Upper lobe of right lung (tissue), 1 donor: ENCODE measurements around the gene SMAD3. TPM values are rescaled to one million over a fixed set of nuclear protein-coding genes. Genes with fewer than 3 reads are reported as not detected.

ENCODE experiments used
- ATAC-seq: fragments of 200-7000 bp; cut with Tn5 transposase; one replicate; pipeline ENCODE4 v1.9.1; 2020; ENCODE audit warnings: mild to moderate bottlenecking, moderate library complexity
- DNase-seq: peaks from one replicate; pipeline ENCODE4 v3.0.0-alpha.2; 2020
- H3K27ac ChIP-seq: fragments of 200-600 bp; one replicate; pipeline ENCODE4 v1.8.0; 2022
- H3K27me3 ChIP-seq: fragments of 200-600 bp; one replicate; pipeline ENCODE4 v1.8.0; 2022; ENCODE audit warnings: mild to moderate bottlenecking
- H3K36me3 ChIP-seq: fragments of 200-600 bp; one replicate; pipeline ENCODE4 v1.8.0; 2022
- H3K4me1 ChIP-seq: fragments of 200-600 bp; one replicate; pipeline ENCODE4 v1.8.0; 2022
- H3K4me3 ChIP-seq: fragments of 200-600 bp; one replicate; pipeline ENCODE4 v1.8.0; 2022; ENCODE audit warnings: mild to moderate bottlenecking
- H3K9me3 ChIP-seq: fragments of 200-600 bp; one replicate; pipeline ENCODE4 v1.8.0; 2022
- CTCF ChIP-seq: fragments of 200-600 bp; IDR thresholded peaks from one replicate; pipeline ENCODE4 v1.8.0; 2022; ENCODE audit warnings: antibody characterized with exemption
- intact Hi-C: fragments of 100-400 bp; cut with DNase I; formaldehyde crosslinking; loops from one replicate; pipeline ENCODE4 v1.11.0; 2022
- total RNA-seq: library from RNA; stranded (reverse); fragmentation: NEBNext Ultra II Directional; extraction: Animal tissue kit (Norgen Biotek cat#: 25700); gene quantifications from one replicate; pipeline ENCODE4 v1.2.1, GENCODE V29; 2021
- donor health status: DM: no; HTN: yes; CAD: no; lungs with severe emphysema.

SMAD3 gene
- total RNA-seq, 1 donor from 2014 or later = 31.6 TPM

GRCh38 chr15:67037694-67038093, 27.7 kb upstream of the SMAD3 start:
- no peaks in the 10 kb centered on the region for H3K9me3 ChIP-seq
- TF ChIP-seq CTCF = no peak
- ATAC-seq (no peak), DNase-seq (no peak)
- no peak overlapping the region for H3K27ac ChIP-seq
- intact Hi-C loops = no loop called here
- peaks cover 9% of the 10 kb centered on the region for H3K4me1 ChIP-seq
- H3K4me3 ChIP-seq = no peak overlapping the region
- H3K36me3 ChIP-seq = no peaks in the 10 kb centered on the region
- peaks cover 4% of the 10 kb centered on the region for H3K27me3 ChIP-seq

GRCh38 chr15:67038736-67039135, 26.7 kb upstream of the SMAD3 start:
- Histone ChIP-seq H3K27ac (no peak overlapping the region), H3K9me3 (no peaks in the 10 kb centered on the region), H3K27me3 (no peaks in the 10 kb centered on the region), H3K4me1 (peaks cover 7% of the 10 kb centered on the region), H3K4me3 (no peak overlapping the region), H3K36me3 (no peaks in the 10 kb centered on the region)
- DNase-seq = no peak
- no peak for TF ChIP-seq CTCF
- intact Hi-C loops = no loop called here
- ATAC-seq = no peak

GRCh38 chr15:67039384-67040075, 25.9 kb upstream of the SMAD3 start:
- no peak for TF ChIP-seq CTCF
- ATAC-seq (no peak), DNase-seq (no peak)
- H3K9me3 ChIP-seq = no peaks in the 10 kb centered on the region
- intact Hi-C loops = no loop called here
- no peaks in the 10 kb centered on the region for H3K36me3 ChIP-seq
- H3K4me3 ChIP-seq = no peak overlapping the region
- H3K27me3 ChIP-seq = no peaks in the 10 kb centered on the region
- peaks cover 10% of the 10 kb centered on the region for H3K4me1 ChIP-seq
- H3K27ac ChIP-seq = no peak overlapping the region

- no peak for ATAC-seq
Measured at GRCh38 chr15:67040277-67040676, 25.1 kb upstream of the SMAD3 start.

GRCh38 chr15:67042551-67043142, 22.8 kb upstream of the SMAD3 start:
- TF ChIP-seq CTCF = no peak
- H3K27me3 ChIP-seq = no peaks in the 10 kb centered on the region
- H3K9me3 ChIP-seq = no peaks in the 10 kb centered on the region
- ATAC-seq (peak; percentile 25), DNase-seq (no peak)
- no peak overlapping the region for H3K27ac ChIP-seq
- no peaks in the 10 kb centered on the region for H3K36me3 ChIP-seq
- no peak overlapping the region for H3K4me3 ChIP-seq
- H3K4me1 ChIP-seq = peaks cover 13% of the 10 kb centered on the region
- intact Hi-C loops = no loop called here

More at GRCh38 chr15:67040277-67040676, 25.1 kb upstream of the SMAD3 start:
- no peak for TF ChIP-seq CTCF
- Histone ChIP-seq H3K36me3 (no peaks in the 10 kb centered on the region), H3K4me3 (no peak overlapping the region), H3K4me1 (peaks cover 13% of the 10 kb centered on the region), H3K9me3 (no peaks in the 10 kb centered on the region), H3K27me3 (no peaks in the 10 kb centered on the region), H3K27ac (no peak overlapping the region)
- intact Hi-C loops = no loop called here
- no peak for DNase-seq
